ENCODE measurements around the gene APC.

- TF ChIP-seq SRF (IDR thresholded peaks at IDR 0.05; ENCODE audit: low read depth) = no peak
- no peak for TF ChIP-seq TCF7L2 (IDR thresholded peaks at IDR 0.05; ENCODE audit: borderline replicate concordance, extremely low read depth, insufficient read depth, insufficient read length)
- TF ChIP-seq POLR2A (IDR thresholded peaks at IDR 0.05; ENCODE audit: borderline replicate concordance, extremely low read depth, insufficient read depth, insufficient read length) = no peak
- TF ChIP-seq, protein P1, sequence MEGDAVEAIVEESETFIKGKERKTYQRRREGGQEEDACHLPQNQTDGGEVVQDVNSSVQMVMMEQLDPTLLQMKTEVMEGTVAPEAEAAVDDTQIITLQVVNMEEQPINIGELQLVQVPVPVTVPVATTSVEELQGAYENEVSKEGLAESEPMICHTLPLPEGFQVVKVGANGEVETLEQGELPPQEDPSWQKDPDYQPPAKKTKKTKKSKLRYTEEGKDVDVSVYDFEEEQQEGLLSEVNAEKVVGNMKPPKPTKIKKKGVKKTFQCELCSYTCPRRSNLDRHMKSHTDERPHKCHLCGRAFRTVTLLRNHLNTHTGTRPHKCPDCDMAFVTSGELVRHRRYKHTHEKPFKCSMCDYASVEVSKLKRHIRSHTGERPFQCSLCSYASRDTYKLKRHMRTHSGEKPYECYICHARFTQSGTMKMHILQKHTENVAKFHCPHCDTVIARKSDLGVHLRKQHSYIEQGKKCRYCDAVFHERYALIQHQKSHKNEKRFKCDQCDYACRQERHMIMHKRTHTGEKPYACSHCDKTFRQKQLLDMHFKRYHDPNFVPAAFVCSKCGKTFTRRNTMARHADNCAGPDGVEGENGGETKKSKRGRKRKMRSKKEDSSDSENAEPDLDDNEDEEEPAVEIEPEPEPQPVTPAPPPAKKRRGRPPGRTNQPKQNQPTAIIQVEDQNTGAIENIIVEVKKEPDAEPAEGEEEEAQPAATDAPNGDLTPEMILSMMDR (IDR thresholded peaks at IDR 0.05 in 2 of 3, conservative IDR thresholded peaks at IDR 0.05 in 1 of 3; ENCODE audit: borderline replicate concordance in 1 of 3, insufficient read depth in 1 of 3, low read depth in 2 of 3, low read length in 2 of 3) = no peak
- TF ChIP-seq RAD21 (IDR thresholded peaks at IDR 0.05; ENCODE audit: low read depth) = no peak
- no peak for TF ChIP-seq POLR2AphosphoS5 (IDR thresholded peaks at IDR 0.05; ENCODE audit: low read depth, low read length)
- TF ChIP-seq, protein P2, sequence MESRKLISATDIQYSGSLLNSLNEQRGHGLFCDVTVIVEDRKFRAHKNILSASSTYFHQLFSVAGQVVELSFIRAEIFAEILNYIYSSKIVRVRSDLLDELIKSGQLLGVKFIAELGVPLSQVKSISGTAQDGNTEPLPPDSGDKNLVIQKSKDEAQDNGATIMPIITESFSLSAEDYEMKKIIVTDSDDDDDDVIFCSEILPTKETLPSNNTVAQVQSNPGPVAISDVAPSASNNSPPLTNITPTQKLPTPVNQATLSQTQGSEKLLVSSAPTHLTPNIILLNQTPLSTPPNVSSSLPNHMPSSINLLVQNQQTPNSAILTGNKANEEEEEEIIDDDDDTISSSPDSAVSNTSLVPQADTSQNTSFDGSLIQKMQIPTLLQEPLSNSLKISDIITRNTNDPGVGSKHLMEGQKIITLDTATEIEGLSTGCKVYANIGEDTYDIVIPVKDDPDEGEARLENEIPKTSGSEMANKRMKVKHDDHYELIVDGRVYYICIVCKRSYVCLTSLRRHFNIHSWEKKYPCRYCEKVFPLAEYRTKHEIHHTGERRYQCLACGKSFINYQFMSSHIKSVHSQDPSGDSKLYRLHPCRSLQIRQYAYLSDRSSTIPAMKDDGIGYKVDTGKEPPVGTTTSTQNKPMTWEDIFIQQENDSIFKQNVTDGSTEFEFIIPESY (IDR thresholded peaks at IDR 0.05; ENCODE audit: extremely low read depth, insufficient replicate concordance, low read length) = no peak
- TF ChIP-seq YY1 (IDR thresholded peaks at IDR 0.05; ENCODE audit: extremely low read depth, insufficient replicate concordance, low read depth, low read length) = no peak
- no peak for TF ChIP-seq JUND (IDR thresholded peaks at IDR 0.05)
- no peak for TF ChIP-seq SP1 (IDR thresholded peaks at IDR 0.05; ENCODE audit: low read depth)
- no peak for TF ChIP-seq REST (IDR thresholded peaks at IDR 0.05; ENCODE audit: low read depth)
- no peak for TF ChIP-seq CBX3 (IDR thresholded peaks at IDR 0.05; ENCODE audit: low read depth)
Measured at GRCh38 chr5:112742424-112742823, 4.7 kb downstream of the APC start.
